HUES48 (cell line): ENCODE data around the gene CLK2.
A peak's percentile ranks its signal among the peaks of the same experiment; 100 is the strongest.
"Not testable (repeated sequence)": the region's sequence is repeated elsewhere in the genome, so short reads cannot be mapped to it uniquely, and the experiment has no call there.

Source experiments
- H3K27ac ChIP-seq: one replicate; pipeline ENCODE4 v1.7.0; 2013; ENCODE audit warnings: low read depth, low read length, inconsistent platforms
- H3K27me3 ChIP-seq: 2 replicates; pipeline ENCODE4 v1.6.1; 2013; ENCODE audit warnings: mild to moderate bottlenecking, low read length; ENCODE audit not compliant: control insufficient read depth, insufficient read depth
- H3K36me3 ChIP-seq: 2 replicates; pipeline ENCODE4 v1.6.1; 2013; ENCODE audit warnings: low read length; ENCODE audit not compliant: control insufficient read depth, insufficient read depth
- H3K4me1 ChIP-seq: 2 replicates; pipeline ENCODE4 v1.6.1; 2013; ENCODE audit warnings: mild to moderate bottlenecking, low read length; ENCODE audit not compliant: control insufficient read depth, insufficient read depth
- H3K4me3 ChIP-seq: 2 replicates; pipeline ENCODE4 v1.5.1; 2013; ENCODE audit warnings: mild to moderate bottlenecking, low read depth, low read length
- H3K9ac ChIP-seq: 2 replicates; pipeline ENCODE4 v1.6.1; 2013; ENCODE audit warnings: mild to moderate bottlenecking, low read depth, low read length, moderate library complexity
- H3K9me3 ChIP-seq: 2 replicates; pipeline ENCODE4 v1.6.1; 2013; ENCODE audit warnings: low read length; ENCODE audit not compliant: control insufficient read depth, insufficient read depth

Gene CLK2

GRCh38 chr1:155250633-155251449 is 22.5 kb downstream of the CLK2 start:
- H3K9me3 ChIP-seq, result no peaks in the 10 kb centered on the region
- no peak overlapping the region for H3K27ac ChIP-seq
- no peak overlapping the region for H3K9ac ChIP-seq
- H3K36me3 ChIP-seq, result peaks cover 15% of the 10 kb centered on the region; the same call in 1 of the 2 replicates
- H3K4me3 ChIP-seq, result peak overlapping the region; percentile 63
- H3K4me1 ChIP-seq, result peaks cover 13% of the 10 kb centered on the region; the same call in 1 of the 2 replicates
- peaks cover 8% of the 10 kb centered on the region for H3K27me3 ChIP-seq

GRCh38 chr1:155250246-155250632 is 23.1 kb downstream of the CLK2 start:
- Histone ChIP-seq H3K4me3 (peak overlapping the region; percentile 63), H3K27ac (no peak overlapping the region)

GRCh38 chr1:155247667-155248553 is 25.4 kb downstream of the CLK2 start:
- no peak overlapping the region for H3K4me3 ChIP-seq
- H3K27ac ChIP-seq, result no peak overlapping the region
- H3K9ac ChIP-seq, result no peak overlapping the region
- no peaks in the 10 kb centered on the region for H3K9me3 ChIP-seq
- peaks cover 15% of the 10 kb centered on the region; the same call in 1 of the 2 replicates for H3K36me3 ChIP-seq
- H3K27me3 ChIP-seq, result peaks cover 16% of the 10 kb centered on the region
- peaks cover 3% of the 10 kb centered on the region; the same call in 1 of the 2 replicates for H3K4me1 ChIP-seq

More at GRCh38 chr1:155250246-155250632, 23.1 kb downstream of the CLK2 start:
- H3K9me3 ChIP-seq, result no peaks in the 10 kb centered on the region
- peaks cover 13% of the 10 kb centered on the region; the same call in 1 of the 2 replicates for H3K4me1 ChIP-seq
- H3K36me3 ChIP-seq, result peaks cover 15% of the 10 kb centered on the region; the same call in 1 of the 2 replicates
- peaks cover 13% of the 10 kb centered on the region for H3K27me3 ChIP-seq
- H3K9ac ChIP-seq, result no peak overlapping the region

GRCh38 chr1:155246796-155247195 is 26.5 kb downstream of the CLK2 start:
- H3K36me3 ChIP-seq, result peaks cover 15% of the 10 kb centered on the region; the same call in 1 of the 2 replicates
- not testable (repeated sequence) for H3K4me1 ChIP-seq

GRCh38 chr1:155245163-155245524 is 28.2 kb downstream of the CLK2 start:
- peak overlapping the region; percentile 98 for H3K27ac ChIP-seq
- peaks cover 3% of the 10 kb centered on the region; the same call in 1 of the 2 replicates for H3K4me1 ChIP-seq
- no peaks in the 10 kb centered on the region for H3K9me3 ChIP-seq
- peak overlapping the region; percentile 76 for H3K9ac ChIP-seq
- peaks cover 16% of the 10 kb centered on the region for H3K27me3 ChIP-seq
- peaks cover 15% of the 10 kb centered on the region; the same call in 1 of the 2 replicates for H3K36me3 ChIP-seq
- peak overlapping the region; percentile 72 for H3K4me3 ChIP-seq

More at GRCh38 chr1:155246796-155247195, 26.5 kb downstream of the CLK2 start:
- H3K9me3 ChIP-seq, H3K4me3 ChIP-seq, H3K9ac ChIP-seq, H3K27ac ChIP-seq: not testable (repeated sequence)
- peaks cover 16% of the 10 kb centered on the region for H3K27me3 ChIP-seq

- H3K9ac ChIP-seq, result peak overlapping the region; percentile 76
- peaks cover 3% of the 10 kb centered on the region; the same call in 1 of the 2 replicates for H3K4me1 ChIP-seq
- peaks cover 15% of the 10 kb centered on the region; the same call in 1 of the 2 replicates for H3K36me3 ChIP-seq
- peak overlapping the region; percentile 72 for H3K4me3 ChIP-seq
- H3K9me3 ChIP-seq, result no peaks in the 10 kb centered on the region
- peak overlapping the region; percentile 98 for H3K27ac ChIP-seq
- H3K27me3 ChIP-seq, result peaks cover 16% of the 10 kb centered on the region
Observed at GRCh38 chr1:155244368-155245162, 28.7 kb downstream of the CLK2 start.

- H3K4me1 ChIP-seq, result peaks cover 3% of the 10 kb centered on the region; the same call in 1 of the 2 replicates
- H3K9me3 ChIP-seq, result no peaks in the 10 kb centered on the region
- peaks cover 16% of the 10 kb centered on the region for H3K27me3 ChIP-seq
- no peak overlapping the region; the same call in 1 of the 2 replicates for H3K4me3 ChIP-seq
- peaks cover 9% of the 10 kb centered on the region; the same call in 1 of the 2 replicates for H3K36me3 ChIP-seq
- H3K9ac ChIP-seq, result no peak overlapping the region
- H3K27ac ChIP-seq, result no peak overlapping the region
Observed at GRCh38 chr1:155242805-155243358, 30.4 kb downstream of the CLK2 start.

GRCh38 chr1:155241841-155242264 is 31.5 kb downstream of the CLK2 start:
- Histone ChIP-seq H3K27ac (no peak overlapping the region), H3K27me3 (peaks cover 16% of the 10 kb centered on the region), H3K4me1 (peaks cover 3% of the 10 kb centered on the region; the same call in 1 of the 2 replicates), H3K4me3 (no peak overlapping the region), H3K36me3 (no peaks in the 10 kb centered on the region), H3K9ac (no peak overlapping the region), H3K9me3 (no peaks in the 10 kb centered on the region)

GRCh38 chr1:155241069-155241679 is 32.1 kb downstream of the CLK2 start:
- H3K27me3 ChIP-seq, result peaks cover 10% of the 10 kb centered on the region
- H3K36me3 ChIP-seq, result no peaks in the 10 kb centered on the region
- peaks cover 3% of the 10 kb centered on the region; the same call in 1 of the 2 replicates for H3K4me1 ChIP-seq
- peak overlapping the region; percentile 58 for H3K4me3 ChIP-seq
- no peak overlapping the region for H3K9ac ChIP-seq
- H3K9me3 ChIP-seq, result no peaks in the 10 kb centered on the region
- peak overlapping the region; percentile 4 for H3K27ac ChIP-seq
